GM23338 (cell line): ENCODE measurements around the gene WNT5A.

ENCODE experiments used
- CREB1 ChIP-seq: fragments of 250-450 bp; sonication (Bioruptor Pico); IDR thresholded peaks from 2 replicates; pipeline ENCODE4 v1.5.0; 2020; ENCODE audit warnings: low read depth, mild to moderate bottlenecking, moderate library complexity
- EZH2 ChIP-seq: fragments of 200-600 bp; sonication (generic); IDR thresholded peaks from one replicate; pipeline ENCODE4 v1.8.0; 2017; ENCODE audit warnings: antibody characterized with exemption, mild to moderate bottlenecking, low read depth; ENCODE audit not compliant: unreplicated experiment
- EZH2phosphoT487 ChIP-seq: fragments of 200-600 bp; sonication (generic); IDR thresholded peaks from one replicate; pipeline ENCODE4 v1.8.1; 2018; ENCODE audit warnings: antibody characterized with exemption; ENCODE audit not compliant: unreplicated experiment
- JUNB ChIP-seq: IDR thresholded peaks from one replicate; pipeline ENCODE4 v1.6.1; 2016; ENCODE audit warnings: antibody characterized with exemption; ENCODE audit not compliant: unreplicated experiment
- NANOG ChIP-seq: IDR thresholded peaks from 2 replicates; pipeline ENCODE4 v1.6.1; 2016; ENCODE audit warnings: antibody characterized with exemption, borderline replicate concordance
- POLR2AphosphoS5 ChIP-seq: IDR thresholded peaks from 2 replicates; pipeline ENCODE4 v1.6.1; 2016; ENCODE audit warnings: antibody characterized with exemption, low read depth
- ZNF114 ChIP-seq: fragments of 250-450 bp; sonication (Bioruptor Pico); IDR thresholded peaks from 2 replicates; pipeline ENCODE4 v1.5.0; 2020; ENCODE audit warnings: mild to moderate bottlenecking, moderate library complexity
- ZNF331 ChIP-seq: fragments of 250-450 bp; sonication (Bioruptor Pico); IDR thresholded peaks from 2 replicates; pipeline ENCODE4 v1.5.0; 2020; ENCODE audit warnings: low read depth, mild to moderate bottlenecking, moderate library complexity
- TF ChIP-seq, protein P1 (sequence below), 2 experiments: fragments of 200-600 bp in 1 of 2; sonication (generic) in 1 of 2; conservative IDR thresholded peaks; 2 replicates each; pipeline versions ENCODE4 v1.5.1 to v1.6.1; 2016 to 2017; ENCODE audit warnings: antibody characterized with exemption in 2 of 2, low read depth in 2 of 2, mild to moderate bottlenecking in 2 of 2, moderate library complexity in 1 of 2
- TF ChIP-seq, protein P2 (sequence below): IDR thresholded peaks from one replicate; pipeline ENCODE4 v1.6.1; 2018; ENCODE audit warnings: antibody characterized with exemption; ENCODE audit not compliant: unreplicated experiment
- TF ChIP-seq, protein P3 (sequence below): IDR thresholded peaks from 2 replicates; pipeline ENCODE4 v1.6.1; 2016; ENCODE audit warnings: antibody characterized with exemption

DNA sequence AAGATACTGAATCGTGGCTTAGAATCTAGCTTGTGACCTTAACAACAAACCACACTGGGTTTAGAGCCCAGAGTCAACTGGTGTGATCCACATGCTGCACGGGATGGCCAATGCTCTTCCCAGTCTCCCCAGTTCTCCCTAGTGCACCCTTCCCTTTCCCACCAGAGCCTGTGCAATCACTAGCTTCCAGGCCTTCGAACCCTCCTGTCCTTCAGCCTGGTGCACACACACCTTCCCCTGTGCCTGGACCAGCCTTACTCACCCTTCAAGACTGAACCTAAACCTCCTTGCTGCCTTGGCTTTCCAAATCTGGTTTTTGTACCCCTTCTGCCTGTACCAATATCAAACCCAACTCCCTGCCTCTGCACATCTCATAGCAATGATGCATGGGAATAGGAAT, 43.8 kb downstream of the WNT5A start:
- TF ChIP-seq, protein P1, sequence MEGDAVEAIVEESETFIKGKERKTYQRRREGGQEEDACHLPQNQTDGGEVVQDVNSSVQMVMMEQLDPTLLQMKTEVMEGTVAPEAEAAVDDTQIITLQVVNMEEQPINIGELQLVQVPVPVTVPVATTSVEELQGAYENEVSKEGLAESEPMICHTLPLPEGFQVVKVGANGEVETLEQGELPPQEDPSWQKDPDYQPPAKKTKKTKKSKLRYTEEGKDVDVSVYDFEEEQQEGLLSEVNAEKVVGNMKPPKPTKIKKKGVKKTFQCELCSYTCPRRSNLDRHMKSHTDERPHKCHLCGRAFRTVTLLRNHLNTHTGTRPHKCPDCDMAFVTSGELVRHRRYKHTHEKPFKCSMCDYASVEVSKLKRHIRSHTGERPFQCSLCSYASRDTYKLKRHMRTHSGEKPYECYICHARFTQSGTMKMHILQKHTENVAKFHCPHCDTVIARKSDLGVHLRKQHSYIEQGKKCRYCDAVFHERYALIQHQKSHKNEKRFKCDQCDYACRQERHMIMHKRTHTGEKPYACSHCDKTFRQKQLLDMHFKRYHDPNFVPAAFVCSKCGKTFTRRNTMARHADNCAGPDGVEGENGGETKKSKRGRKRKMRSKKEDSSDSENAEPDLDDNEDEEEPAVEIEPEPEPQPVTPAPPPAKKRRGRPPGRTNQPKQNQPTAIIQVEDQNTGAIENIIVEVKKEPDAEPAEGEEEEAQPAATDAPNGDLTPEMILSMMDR (conservative IDR thresholded peaks at IDR 0.05; ENCODE audit: low read depth in 2 of 2): no peak
- TF ChIP-seq EZH2: no peak
- TF ChIP-seq, protein P2, sequence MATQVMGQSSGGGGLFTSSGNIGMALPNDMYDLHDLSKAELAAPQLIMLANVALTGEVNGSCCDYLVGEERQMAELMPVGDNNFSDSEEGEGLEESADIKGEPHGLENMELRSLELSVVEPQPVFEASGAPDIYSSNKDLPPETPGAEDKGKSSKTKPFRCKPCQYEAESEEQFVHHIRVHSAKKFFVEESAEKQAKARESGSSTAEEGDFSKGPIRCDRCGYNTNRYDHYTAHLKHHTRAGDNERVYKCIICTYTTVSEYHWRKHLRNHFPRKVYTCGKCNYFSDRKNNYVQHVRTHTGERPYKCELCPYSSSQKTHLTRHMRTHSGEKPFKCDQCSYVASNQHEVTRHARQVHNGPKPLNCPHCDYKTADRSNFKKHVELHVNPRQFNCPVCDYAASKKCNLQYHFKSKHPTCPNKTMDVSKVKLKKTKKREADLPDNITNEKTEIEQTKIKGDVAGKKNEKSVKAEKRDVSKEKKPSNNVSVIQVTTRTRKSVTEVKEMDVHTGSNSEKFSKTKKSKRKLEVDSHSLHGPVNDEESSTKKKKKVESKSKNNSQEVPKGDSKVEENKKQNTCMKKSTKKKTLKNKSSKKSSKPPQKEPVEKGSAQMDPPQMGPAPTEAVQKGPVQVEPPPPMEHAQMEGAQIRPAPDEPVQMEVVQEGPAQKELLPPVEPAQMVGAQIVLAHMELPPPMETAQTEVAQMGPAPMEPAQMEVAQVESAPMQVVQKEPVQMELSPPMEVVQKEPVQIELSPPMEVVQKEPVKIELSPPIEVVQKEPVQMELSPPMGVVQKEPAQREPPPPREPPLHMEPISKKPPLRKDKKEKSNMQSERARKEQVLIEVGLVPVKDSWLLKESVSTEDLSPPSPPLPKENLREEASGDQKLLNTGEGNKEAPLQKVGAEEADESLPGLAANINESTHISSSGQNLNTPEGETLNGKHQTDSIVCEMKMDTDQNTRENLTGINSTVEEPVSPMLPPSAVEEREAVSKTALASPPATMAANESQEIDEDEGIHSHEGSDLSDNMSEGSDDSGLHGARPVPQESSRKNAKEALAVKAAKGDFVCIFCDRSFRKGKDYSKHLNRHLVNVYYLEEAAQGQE: no peak
- TF ChIP-seq, protein P3, sequence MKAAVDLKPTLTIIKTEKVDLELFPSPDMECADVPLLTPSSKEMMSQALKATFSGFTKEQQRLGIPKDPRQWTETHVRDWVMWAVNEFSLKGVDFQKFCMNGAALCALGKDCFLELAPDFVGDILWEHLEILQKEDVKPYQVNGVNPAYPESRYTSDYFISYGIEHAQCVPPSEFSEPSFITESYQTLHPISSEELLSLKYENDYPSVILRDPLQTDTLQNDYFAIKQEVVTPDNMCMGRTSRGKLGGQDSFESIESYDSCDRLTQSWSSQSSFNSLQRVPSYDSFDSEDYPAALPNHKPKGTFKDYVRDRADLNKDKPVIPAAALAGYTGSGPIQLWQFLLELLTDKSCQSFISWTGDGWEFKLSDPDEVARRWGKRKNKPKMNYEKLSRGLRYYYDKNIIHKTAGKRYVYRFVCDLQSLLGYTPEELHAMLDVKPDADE: no peak
- TF ChIP-seq EZH2phosphoT487: no peak
- no peak for TF ChIP-seq ZNF331 (CRISPR knock-in tag)
- no peak for TF ChIP-seq CREB1
- no peak for TF ChIP-seq POLR2AphosphoS5
- TF ChIP-seq JUNB: no peak
- TF ChIP-seq ZNF114 (CRISPR knock-in tag): no peak
- no peak for TF ChIP-seq NANOG
